Skeletal muscle tissue (tissue), 4 donors: Measurements from ENCODE around the gene MITF. TPM values are rescaled to one million over a fixed set of nuclear protein-coding genes. Genes with fewer than 3 reads are reported as not detected.

Experiments
- H3K27ac ChIP-seq: one replicate; pipeline ENCODE4 v1.7.0; 2013; ENCODE audit warnings: mild to moderate bottlenecking, low read depth, low read length, inconsistent platforms
- H3K27me3 ChIP-seq, 3 donors: one replicate each; pipeline ENCODE4 v1.7.0; 2013; ENCODE audit warnings: low read length in 3 of 3; ENCODE audit not compliant: control insufficient read depth in 3 of 3, insufficient read depth in 3 of 3
- H3K36me3 ChIP-seq, 3 donors: one replicate each; pipeline ENCODE4 v1.7.0; 2013; ENCODE audit warnings: low read length in 3 of 3; ENCODE audit not compliant: control insufficient read depth in 3 of 3, insufficient read depth in 3 of 3
- H3K4me1 ChIP-seq, 3 donors: one replicate each; pipeline ENCODE4 v1.7.0; 2013; ENCODE audit warnings: low read length in 3 of 3, mild to moderate bottlenecking in 3 of 3; ENCODE audit not compliant: control insufficient read depth in 3 of 3, insufficient read depth in 3 of 3
- H3K4me3 ChIP-seq, 3 donors: one replicate each; pipeline ENCODE4 v1.7.0; 2013; ENCODE audit warnings: low read length in 3 of 3
- H3K9ac ChIP-seq, 3 donors: one replicate each; pipeline ENCODE4 v1.7.0; 2013; ENCODE audit warnings: low read length in 3 of 3, mild to moderate bottlenecking in 3 of 3, moderate library complexity in 2 of 3, low read depth in 1 of 3
- H3K9me3 ChIP-seq, 3 donors: one replicate each; pipeline ENCODE4 v1.7.0; 2013; ENCODE audit warnings: low read length in 3 of 3; ENCODE audit not compliant: control insufficient read depth in 3 of 3
- total RNA-seq: library from RNA; depleted of rRNA; stranded (reverse); fragments of >200 nt; gene quantifications from one replicate; pipeline ENCODE4 v1.2.3, GENCODE V29; 2014
- donor health status: Osteomylitis.

MITF gene, protein sequence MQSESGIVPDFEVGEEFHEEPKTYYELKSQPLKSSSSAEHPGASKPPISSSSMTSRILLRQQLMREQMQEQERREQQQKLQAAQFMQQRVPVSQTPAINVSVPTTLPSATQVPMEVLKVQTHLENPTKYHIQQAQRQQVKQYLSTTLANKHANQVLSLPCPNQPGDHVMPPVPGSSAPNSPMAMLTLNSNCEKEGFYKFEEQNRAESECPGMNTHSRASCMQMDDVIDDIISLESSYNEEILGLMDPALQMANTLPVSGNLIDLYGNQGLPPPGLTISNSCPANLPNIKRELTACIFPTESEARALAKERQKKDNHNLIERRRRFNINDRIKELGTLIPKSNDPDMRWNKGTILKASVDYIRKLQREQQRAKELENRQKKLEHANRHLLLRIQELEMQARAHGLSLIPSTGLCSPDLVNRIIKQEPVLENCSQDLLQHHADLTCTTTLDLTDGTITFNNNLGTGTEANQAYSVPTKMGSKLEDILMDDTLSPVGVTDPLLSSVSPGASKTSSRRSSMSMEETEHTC
- 11.0 TPM for total RNA-seq

DNA sequence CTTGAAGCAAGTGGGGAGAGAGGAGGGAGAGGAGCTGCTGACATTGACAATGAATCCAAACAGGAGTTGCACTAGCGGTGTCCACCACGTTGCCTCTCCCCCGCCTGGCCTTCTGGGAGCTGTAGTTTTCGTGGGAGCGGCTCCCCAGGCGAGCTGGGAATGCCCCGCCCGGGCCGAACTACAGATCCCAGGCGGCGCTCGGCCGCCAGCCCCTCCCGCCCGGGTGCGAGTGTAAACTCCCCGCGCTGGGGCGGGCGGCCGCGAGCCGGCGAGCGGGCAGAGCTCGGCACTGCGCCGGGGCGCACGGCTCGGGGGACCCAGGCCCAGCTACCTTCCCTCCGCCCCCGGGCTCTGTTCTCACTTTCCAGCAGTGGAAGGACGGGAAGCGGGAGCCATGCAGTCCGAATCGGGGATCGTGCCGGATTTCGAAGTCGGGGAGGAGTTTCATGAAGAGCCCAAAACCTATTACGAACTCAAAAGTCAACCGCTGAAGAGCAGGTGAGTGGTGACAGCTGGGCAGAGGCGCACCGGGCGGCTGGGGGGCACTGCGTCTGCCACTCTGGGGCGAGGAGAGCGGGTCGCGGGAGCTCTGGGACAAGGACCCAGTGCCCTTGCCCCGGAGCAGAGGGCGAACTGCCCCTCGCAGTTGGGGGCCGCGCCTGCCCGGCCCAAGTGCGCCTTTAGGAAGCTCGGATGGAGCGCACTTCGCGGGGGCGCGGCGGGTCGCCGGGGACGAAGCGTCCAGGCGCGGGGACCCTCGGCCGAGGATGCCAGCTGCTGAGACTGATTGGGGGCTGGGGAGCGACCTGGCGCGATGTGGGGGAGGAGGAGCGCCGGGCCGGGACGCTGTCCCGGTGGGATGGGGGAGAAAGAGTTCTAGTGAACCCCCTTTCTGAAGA is at the start of gene MITF:
Gene MITF, plus strand, starts transcription at position 261 of the 899 bp plus-strand sequence. Its CDS starts 134 bp downstream, at position 395.
- Histone ChIP-seq H3K27me3 (no peaks in the 10 kb centered on the region), H3K4me3 (peak within 1 kb of the TSS; percentile 84 to 94 (median 87)), H3K9me3 (no peaks in the 10 kb centered on the region), H3K4me1 (peaks cover 28 to 50% (median 43%) of the 10 kb centered on the region in 3 donors), H3K36me3 (no peaks in the 10 kb centered on the region), H3K27ac (peak within 1 kb of the TSS; percentile 88), H3K9ac (peak within 1 kb of the TSS; percentile 86 to 89 (median 88))

DNA sequence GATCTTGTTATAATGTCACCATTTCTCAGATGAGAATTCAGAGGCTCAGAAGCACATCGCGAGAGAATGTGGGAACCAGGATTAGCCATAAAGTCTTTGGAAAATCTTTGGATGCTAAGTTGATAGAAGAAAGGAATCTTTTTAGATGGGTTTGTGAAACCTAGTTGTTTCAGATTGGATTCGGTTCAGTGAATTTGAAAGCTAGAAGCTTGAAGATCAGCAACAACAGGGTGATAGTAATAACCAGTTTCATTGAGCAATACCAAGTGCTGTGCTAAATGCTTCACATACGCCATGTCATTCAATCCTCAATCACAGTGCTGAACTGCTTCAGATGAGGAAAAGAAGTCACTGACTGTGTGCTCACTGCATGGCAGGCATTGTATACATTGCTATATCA is 47.4 kb upstream of the MITF start:
- Histone ChIP-seq H3K9ac (no peak overlapping the region), H3K36me3 (no peaks in the 10 kb centered on the region), H3K4me3 (no peak overlapping the region), H3K4me1 (peaks cover 3 to 5% (median 5%) of the 10 kb centered on the region in 3 donors), H3K27me3 (no peaks in the 10 kb centered on the region), H3K27ac (peak overlapping the region; percentile 32), H3K9me3 (no peaks in the 10 kb centered on the region)

DNA sequence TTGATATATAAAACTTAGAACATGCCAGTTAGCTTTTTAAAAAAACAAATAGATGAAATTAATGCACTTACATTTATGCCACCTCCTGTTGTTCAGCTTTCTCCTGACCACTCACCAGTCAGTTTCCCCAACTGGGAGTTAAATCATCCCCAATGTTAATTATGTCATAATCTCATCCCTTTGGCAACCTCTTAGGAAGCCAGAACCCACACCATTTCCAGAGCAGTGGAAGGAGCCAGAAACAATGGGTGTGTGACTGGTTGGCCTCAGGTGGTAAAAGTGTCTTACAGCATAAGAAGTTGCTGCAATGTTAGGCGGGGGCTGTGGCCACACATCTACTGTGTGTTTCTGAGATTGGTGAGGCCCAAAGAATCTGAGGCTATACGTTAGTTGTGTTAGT is 46.5 kb upstream of the MITF start:
- no peak overlapping the region for H3K4me3 ChIP-seq
- H3K27ac ChIP-seq: no peak overlapping the region
- no peaks in the 10 kb centered on the region for H3K36me3 ChIP-seq
- H3K9ac ChIP-seq: no peak overlapping the region
- H3K27me3 ChIP-seq: no peaks in the 10 kb centered on the region
- no peaks in the 10 kb centered on the region for H3K9me3 ChIP-seq
- H3K4me1 ChIP-seq: peaks cover 3 to 5% (median 3%) of the 10 kb centered on the region in 3 donors

DNA sequence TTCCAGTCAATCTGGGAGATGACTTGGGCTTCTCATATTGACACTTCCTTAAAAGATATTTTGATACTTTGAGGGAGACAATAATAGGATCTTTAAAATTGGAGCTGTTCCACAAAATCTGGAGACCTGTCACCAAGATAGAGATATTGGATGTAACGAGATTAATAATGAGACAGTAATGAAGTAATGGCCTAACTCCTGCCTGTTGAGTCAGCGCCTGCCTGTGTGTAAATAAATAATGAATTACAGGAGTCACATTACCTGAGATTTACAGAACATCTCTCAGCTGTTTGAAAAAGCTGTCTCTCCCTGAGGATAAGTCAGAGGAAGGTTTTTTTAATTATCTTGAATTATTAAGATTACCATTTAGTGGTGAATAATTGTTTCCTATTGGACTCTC is 43.8 kb upstream of the MITF start:
- Histone ChIP-seq H3K27me3 (no peaks in the 10 kb centered on the region), H3K36me3 (no peaks in the 10 kb centered on the region), H3K27ac (no peak overlapping the region), H3K9me3 (no peaks in the 10 kb centered on the region), H3K4me1 (peaks cover 3 to 5% (median 3%) of the 10 kb centered on the region in 3 donors), H3K9ac (no peak overlapping the region), H3K4me3 (no peak overlapping the region)

DNA sequence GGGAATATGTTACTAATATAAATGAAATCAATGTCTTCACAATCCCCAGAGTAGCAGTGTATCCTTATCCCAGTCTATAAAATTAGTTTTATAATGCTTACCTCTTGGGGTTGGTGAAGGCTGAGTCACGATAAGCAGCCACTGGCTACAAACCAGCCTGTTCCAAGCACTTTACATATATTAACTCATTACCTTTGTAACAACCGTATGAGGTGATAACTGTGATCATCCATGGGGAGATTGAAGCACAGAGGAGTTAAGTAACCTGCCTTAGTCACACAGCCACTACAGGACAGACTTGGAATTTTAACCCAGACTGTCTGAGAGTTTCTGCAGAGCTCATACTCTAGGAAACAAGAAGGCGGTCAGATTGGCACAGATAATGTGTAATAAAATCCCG is 43.3 kb upstream of the MITF start:
- peaks cover under 1 to 4% (median 3%) of the 10 kb centered on the region in 3 donors for H3K4me1 ChIP-seq
- H3K9me3 ChIP-seq: no peaks in the 10 kb centered on the region
- no peak overlapping the region for H3K27ac ChIP-seq

GRCh38 chr3:69696367-69696766 is 42.9 kb upstream of the MITF start:
- no peaks in the 10 kb centered on the region for H3K36me3 ChIP-seq

More for the DNA sequence above, 43.3 kb upstream of the MITF start:
- H3K27me3 ChIP-seq: no peaks in the 10 kb centered on the region
- H3K4me3 ChIP-seq: no peak overlapping the region
- no peaks in the 10 kb centered on the region for H3K36me3 ChIP-seq
- H3K9ac ChIP-seq: no peak overlapping the region

DNA sequence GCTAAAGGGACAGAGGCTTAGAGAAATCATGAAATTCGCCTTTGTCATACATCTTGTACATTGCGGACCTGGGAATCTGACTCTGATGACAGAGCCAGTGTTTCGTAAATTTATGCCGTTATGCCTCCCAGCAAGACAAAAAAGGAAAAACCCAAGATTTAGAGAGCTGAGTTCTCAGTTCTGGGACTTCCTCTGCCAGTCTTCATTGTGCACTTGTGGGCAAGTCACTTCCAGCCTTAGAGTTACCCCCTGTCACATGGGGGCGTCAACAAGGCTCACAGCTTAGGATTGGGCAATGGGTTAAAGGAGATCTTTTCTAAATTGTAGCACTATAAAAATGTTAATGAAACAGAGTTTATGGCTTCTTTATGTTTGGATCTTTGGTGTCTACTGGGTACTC is 41.9 kb upstream of the MITF start:
- no peaks in the 10 kb centered on the region for H3K4me1 ChIP-seq
- H3K9ac ChIP-seq: no peak overlapping the region
- H3K27ac ChIP-seq: no peak overlapping the region
- H3K27me3 ChIP-seq: no peaks in the 10 kb centered on the region
- H3K4me3 ChIP-seq: no peak overlapping the region
- H3K9me3 ChIP-seq: peaks cover 0 to 4% (median 0%) of the 10 kb centered on the region in 3 donors
- H3K36me3 ChIP-seq: no peaks in the 10 kb centered on the region

More at GRCh38 chr3:69696367-69696766, 42.9 kb upstream of the MITF start:
- peaks cover 0 to 3% (median 0%) of the 10 kb centered on the region in 3 donors for H3K4me1 ChIP-seq
- no peaks in the 10 kb centered on the region for H3K27me3 ChIP-seq
- H3K27ac ChIP-seq: no peak overlapping the region
- peaks cover 0 to 4% (median 0%) of the 10 kb centered on the region in 3 donors for H3K9me3 ChIP-seq
- no peak overlapping the region for H3K4me3 ChIP-seq
- H3K9ac ChIP-seq: no peak overlapping the region

- Histone ChIP-seq H3K36me3 (no peaks in the 10 kb centered on the region), H3K27me3 (no peaks in the 10 kb centered on the region), H3K9me3 (peaks cover 0 to 4% (median 0%) of the 10 kb centered on the region in 3 donors), H3K4me3 (no peak overlapping the region), H3K4me1 (no peaks in the 10 kb centered on the region), H3K27ac (no peak overlapping the region), H3K9ac (no peak overlapping the region)
Measured at GRCh38 chr3:69698728-69699127, 40.5 kb upstream of the MITF start.

DNA sequence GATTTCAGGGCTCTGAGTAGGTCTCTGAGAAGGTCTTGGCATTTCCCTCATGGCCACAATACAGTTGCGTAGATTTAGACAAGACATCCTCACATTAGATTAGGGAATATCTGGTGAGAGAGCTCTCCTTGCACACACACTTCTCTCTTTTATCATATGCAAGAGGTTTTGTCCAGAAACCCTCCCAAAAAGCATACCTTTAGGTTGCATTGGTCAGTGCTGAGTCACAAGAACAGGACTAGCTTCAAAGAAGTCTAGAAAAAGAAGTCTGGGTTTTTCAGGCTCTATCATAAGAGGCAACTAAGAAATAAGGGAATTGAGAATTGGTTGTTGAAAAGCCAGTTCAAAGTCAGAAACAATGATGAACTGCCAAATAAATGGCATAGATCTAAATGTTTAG is 40.1 kb upstream of the MITF start:
- no peak overlapping the region for H3K4me3 ChIP-seq
- no peaks in the 10 kb centered on the region for H3K27me3 ChIP-seq
- peaks cover 0 to 4% (median 0%) of the 10 kb centered on the region in 3 donors for H3K9me3 ChIP-seq
- H3K27ac ChIP-seq: no peak overlapping the region
- no peaks in the 10 kb centered on the region for H3K4me1 ChIP-seq
- no peaks in the 10 kb centered on the region for H3K36me3 ChIP-seq
- no peak overlapping the region for H3K9ac ChIP-seq
